ENCODE results near the gene FBXL5.

GRCh38 chr4:15556511-15557092 is 98.6 kb downstream of the FBXL5 start:
- TF ChIP-seq CTCF (IDR thresholded peaks at IDR 0.05) = no peak
- no peak for TF ChIP-seq ZFX (IDR thresholded peaks at IDR 0.05; ENCODE audit: borderline replicate concordance)
